Measurements from ENCODE around the gene ALG2. TPM values are rescaled to one million over a fixed set of nuclear protein-coding genes. Genes with fewer than 3 reads are reported as not detected.

ALG2 gene, protein sequence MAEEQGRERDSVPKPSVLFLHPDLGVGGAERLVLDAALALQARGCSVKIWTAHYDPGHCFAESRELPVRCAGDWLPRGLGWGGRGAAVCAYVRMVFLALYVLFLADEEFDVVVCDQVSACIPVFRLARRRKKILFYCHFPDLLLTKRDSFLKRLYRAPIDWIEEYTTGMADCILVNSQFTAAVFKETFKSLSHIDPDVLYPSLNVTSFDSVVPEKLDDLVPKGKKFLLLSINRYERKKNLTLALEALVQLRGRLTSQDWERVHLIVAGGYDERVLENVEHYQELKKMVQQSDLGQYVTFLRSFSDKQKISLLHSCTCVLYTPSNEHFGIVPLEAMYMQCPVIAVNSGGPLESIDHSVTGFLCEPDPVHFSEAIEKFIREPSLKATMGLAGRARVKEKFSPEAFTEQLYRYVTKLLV
- total RNA-seq, result 10 to 100 TPM; 23.8 to 31.1 (median 28.1) TPM

DNA sequence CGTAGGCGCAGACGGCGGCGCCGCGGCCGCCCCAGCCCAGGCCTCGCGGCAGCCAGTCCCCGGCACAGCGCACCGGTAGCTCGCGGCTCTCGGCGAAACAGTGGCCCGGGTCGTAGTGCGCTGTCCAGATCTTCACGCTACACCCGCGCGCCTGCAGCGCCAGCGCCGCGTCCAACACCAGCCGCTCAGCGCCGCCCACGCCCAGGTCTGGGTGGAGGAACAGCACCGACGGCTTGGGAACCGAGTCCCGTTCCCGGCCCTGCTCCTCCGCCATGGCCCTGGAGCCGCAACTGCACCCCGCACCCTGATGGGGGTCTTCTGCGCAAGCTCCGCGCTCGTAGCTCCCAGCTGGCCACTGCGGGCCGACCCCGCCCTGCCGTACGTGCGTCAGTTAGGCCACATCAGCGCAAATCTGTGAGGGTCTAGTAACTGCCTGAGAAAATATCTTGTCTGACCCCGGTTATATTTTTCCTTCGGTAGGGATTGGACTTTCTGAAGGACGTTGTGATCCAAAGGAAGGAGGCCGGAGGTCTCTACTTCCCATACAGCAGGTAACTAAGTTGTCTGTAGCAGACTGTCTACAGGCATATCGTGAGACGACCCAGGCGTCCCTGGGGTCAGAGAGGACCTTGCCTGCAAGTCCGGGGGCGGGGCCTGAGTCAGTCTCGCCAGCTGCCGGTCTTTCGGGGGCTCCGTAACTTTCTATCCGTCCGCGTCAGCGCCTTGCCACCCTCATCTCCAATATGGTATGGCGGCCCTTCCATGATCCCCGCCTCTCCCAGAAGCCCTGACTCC is at the start of gene ALG2, which contains the start of gene SEC61B:
Gene ALG2 (minus strand): TSS at position 322 of the 795 bp plus-strand sequence. CDS start 48 bp downstream, at position 274.
Gene SEC61B (plus strand): TSS at position 662 of the 795 bp plus-strand sequence. CDS start 82 bp downstream, at position 744.
- intact Hi-C loops (cut with DNase I; ENCODE audit: low total_unique reads), result no loop called here
- peak within 1 kb of the TSS; percentile 96 for H3K4me3 ChIP-seq (ENCODE audit: low read depth, poor library complexity, severe bottlenecking)
- TF ChIP-seq, protein P1, sequence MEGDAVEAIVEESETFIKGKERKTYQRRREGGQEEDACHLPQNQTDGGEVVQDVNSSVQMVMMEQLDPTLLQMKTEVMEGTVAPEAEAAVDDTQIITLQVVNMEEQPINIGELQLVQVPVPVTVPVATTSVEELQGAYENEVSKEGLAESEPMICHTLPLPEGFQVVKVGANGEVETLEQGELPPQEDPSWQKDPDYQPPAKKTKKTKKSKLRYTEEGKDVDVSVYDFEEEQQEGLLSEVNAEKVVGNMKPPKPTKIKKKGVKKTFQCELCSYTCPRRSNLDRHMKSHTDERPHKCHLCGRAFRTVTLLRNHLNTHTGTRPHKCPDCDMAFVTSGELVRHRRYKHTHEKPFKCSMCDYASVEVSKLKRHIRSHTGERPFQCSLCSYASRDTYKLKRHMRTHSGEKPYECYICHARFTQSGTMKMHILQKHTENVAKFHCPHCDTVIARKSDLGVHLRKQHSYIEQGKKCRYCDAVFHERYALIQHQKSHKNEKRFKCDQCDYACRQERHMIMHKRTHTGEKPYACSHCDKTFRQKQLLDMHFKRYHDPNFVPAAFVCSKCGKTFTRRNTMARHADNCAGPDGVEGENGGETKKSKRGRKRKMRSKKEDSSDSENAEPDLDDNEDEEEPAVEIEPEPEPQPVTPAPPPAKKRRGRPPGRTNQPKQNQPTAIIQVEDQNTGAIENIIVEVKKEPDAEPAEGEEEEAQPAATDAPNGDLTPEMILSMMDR (IDR thresholded peaks at IDR 0.05), result no peak
- TF ChIP-seq POLR2A (IDR thresholded peaks at IDR 0.05), result peak in 1 of 2 donors; percentile 60
- 0% methylated on average over 29 to 70 of the region's 70 CpGs for WGBS, 2 donors
- DNase-seq (ENCODE audit: low spot score in 2 of 2), result peak; percentile 90 to 98

DNA sequence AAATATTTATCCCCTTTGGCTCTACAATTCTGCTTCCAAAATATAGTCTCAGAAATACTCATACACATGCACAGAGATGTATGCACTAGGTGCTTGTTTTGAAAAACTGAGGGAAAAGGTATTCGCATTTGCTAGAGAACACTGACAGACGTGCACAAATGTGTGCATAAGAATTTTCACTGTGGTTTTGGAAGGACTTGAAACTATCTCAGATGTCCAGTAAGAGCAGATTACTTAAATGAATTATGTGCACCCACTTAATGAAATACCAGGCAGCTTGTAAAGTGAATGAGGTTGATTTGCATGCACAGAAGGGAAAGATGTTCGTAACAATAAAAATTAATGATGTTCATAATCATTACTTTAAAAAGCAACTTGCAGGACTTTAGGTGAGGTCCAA is 48.7 kb upstream of the ALG2 start:
- DNase-seq (ENCODE audit: low spot score in 2 of 2), result no peak
- intact Hi-C loops (cut with DNase I; ENCODE audit: low total_unique reads), result no loop called here
- TF ChIP-seq, protein P1 (IDR thresholded peaks at IDR 0.05), result no peak
- no peak for TF ChIP-seq POLR2A (IDR thresholded peaks at IDR 0.05)
- 62 to 65% methylated on average over 3 of the region's 3 CpGs for WGBS, 2 donors
- H3K4me3 ChIP-seq (ENCODE audit: low read depth, poor library complexity, severe bottlenecking), result no peak overlapping the region

DNA sequence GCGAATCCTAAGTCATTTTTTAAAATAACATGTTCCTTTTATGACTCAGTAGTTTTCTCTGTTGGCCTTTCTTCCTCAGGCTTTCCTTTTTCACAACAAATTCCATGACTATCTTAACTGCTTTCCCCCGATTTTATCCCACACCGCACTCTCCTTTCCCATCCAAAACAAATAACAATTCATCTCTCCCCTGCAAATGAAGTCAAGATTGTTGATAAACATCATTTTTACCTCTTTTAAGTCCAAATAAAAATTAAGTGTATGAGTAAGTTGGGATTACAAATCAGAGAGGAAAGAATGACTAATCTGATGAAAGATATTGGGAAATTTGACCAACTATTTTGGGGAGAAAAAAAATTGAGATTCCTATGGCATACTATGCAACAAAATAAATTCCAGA is 47.7 kb upstream of the ALG2 start:
- no peak for TF ChIP-seq POLR2A (IDR thresholded peaks at IDR 0.05)
- TF ChIP-seq, protein P1 (IDR thresholded peaks at IDR 0.05), result no peak
- WGBS, 2 donors, result 70 to 76% methylated on average over 3 of the region's 3 CpGs
- intact Hi-C loops (cut with DNase I; ENCODE audit: low total_unique reads), result no loop called here
- H3K4me3 ChIP-seq (ENCODE audit: low read depth, poor library complexity, severe bottlenecking), result no peak overlapping the region
- DNase-seq (ENCODE audit: low spot score in 2 of 2), result no peak

DNA sequence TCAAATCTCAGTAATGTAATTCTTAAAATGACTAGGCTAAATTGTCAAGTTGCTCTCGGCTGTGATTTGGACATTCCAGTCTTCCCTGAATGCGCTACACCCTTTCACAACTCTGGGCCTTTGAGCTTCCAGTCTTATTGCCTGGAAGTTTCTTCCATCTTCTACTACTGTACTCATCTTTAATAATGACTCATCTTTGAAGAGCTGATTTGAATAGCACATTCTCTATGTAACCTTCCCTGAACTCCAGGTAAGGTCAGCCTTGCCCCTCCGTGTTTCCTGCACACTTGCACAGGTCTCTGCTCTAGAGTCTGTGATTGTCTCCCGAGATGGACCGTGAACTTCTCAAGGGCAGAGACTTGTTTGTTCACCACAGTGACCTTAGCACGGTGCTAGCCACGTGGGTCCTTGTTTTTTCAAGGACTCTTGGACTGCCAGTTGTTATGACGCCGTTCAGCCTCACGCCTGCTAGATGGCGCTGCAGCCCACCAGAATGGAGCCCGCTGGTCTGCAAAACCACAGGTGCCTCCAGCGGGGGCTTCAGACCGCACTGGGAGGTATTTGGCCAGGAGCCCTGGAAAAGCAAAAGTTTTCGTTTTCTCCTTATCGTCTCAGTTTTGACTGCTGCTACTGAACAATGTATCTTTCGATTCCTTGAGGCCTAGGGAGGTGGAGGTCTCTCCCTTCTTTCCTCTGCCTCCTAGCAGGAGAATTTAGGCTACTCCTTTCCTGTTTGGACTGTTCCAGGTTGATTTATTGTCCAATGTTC is 44.7 kb upstream of the ALG2 start:
- TF ChIP-seq, protein P1 (IDR thresholded peaks at IDR 0.05), result peak in 1 of 3 donors; percentile 58
- TF ChIP-seq POLR2A (IDR thresholded peaks at IDR 0.05), result no peak
- intact Hi-C loops (cut with DNase I; ENCODE audit: low total_unique reads), result no loop called here
- no peak overlapping the region for H3K4me3 ChIP-seq (ENCODE audit: low read depth, poor library complexity, severe bottlenecking)
- DNase-seq (ENCODE audit: low spot score in 2 of 2), result peak; percentile 55 to 88
- 15 to 17% methylated on average over 17 of the region's 17 CpGs for WGBS, 2 donors

DNA sequence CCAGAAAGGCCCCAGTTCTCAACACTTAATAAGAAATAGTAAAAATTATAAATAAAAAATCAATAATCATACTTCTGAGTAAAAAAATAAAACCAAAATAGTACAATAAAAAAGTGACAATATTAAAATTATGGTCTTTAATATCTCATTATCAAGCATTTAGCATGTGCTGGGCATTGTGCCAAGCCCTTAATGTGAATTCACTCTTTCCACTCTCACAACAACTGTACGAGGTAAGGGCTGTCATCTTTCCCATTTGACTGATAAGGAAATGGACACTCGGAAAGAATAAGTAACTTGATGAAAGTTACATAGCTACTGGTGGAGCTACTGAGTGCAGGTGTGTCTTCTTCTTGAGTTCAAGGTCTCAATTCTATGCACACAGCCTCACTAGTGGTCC is 43.9 kb upstream of the ALG2 start:
- intact Hi-C loops (cut with DNase I; ENCODE audit: low total_unique reads), result no loop called here
- DNase-seq (ENCODE audit: low spot score in 2 of 2), result no peak
- WGBS, 2 donors, result 56 to 63% methylated on average over 2 of the region's 2 CpGs
- no peak for TF ChIP-seq POLR2A (IDR thresholded peaks at IDR 0.05)
- TF ChIP-seq, protein P1 (IDR thresholded peaks at IDR 0.05), result no peak
- no peak overlapping the region for H3K4me3 ChIP-seq (ENCODE audit: low read depth, poor library complexity, severe bottlenecking)
